GM23338 (cell line): ENCODE data around the gene HARS2. TPM values are rescaled to one million over a fixed set of nuclear protein-coding genes. Genes with fewer than 3 reads are reported as not detected.

Source experiments
- ATAC-seq: fragments of 200-7000 bp; cut with Tn5 transposase; 3 replicates; pipeline ENCODE4 v1.9.1; 2020
- DNase-seq: peaks from one replicate; pipeline ENCODE4 v3.0.0-alpha.2; 2015; ENCODE audit warnings: low spot score
- H2AFZ ChIP-seq: fragments of 200-600 bp; sonication (generic); 2 replicates; pipeline ENCODE4 v1.8.0; 2016; ENCODE audit warnings: antibody characterized with exemption, mild to moderate bottlenecking, moderate library complexity
- H3F3A ChIP-seq: fragments of 200-600 bp; sonication (generic); replicated peaks from 2 replicates; pipeline ENCODE4 v1.8.0; 2017; ENCODE audit warnings: antibody characterized with exemption, mixed run types, low read depth
- H3K27ac ChIP-seq: fragments of 200-600 bp; sonication (generic); 2 replicates; pipeline ENCODE4 v1.6.1; 2016; ENCODE audit warnings: low read depth
- H3K27me3 ChIP-seq: fragments of 200-600 bp; sonication (generic); 2 replicates; pipeline ENCODE4 v1.8.0; 2016; ENCODE audit warnings: mild to moderate bottlenecking, mixed run types, moderate library complexity; ENCODE audit not compliant: insufficient read depth
- H3K36me3 ChIP-seq: fragments of 200-600 bp; sonication (generic); 2 replicates; pipeline ENCODE4 v1.8.0; 2016; ENCODE audit warnings: mild to moderate bottlenecking; ENCODE audit not compliant: insufficient read depth
- H3K4me1 ChIP-seq: fragments of 200-600 bp; sonication (generic); 2 replicates; pipeline ENCODE4 v1.8.0; 2016; ENCODE audit warnings: mild to moderate bottlenecking, moderate library complexity; ENCODE audit not compliant: insufficient read depth
- H3K4me2 ChIP-seq: fragments of 200-600 bp; sonication (generic); 2 replicates; pipeline ENCODE4 v1.7.1; 2017; ENCODE audit warnings: mixed run types
- H3K4me3 ChIP-seq: fragments of 200-600 bp; sonication (generic); 2 replicates; pipeline ENCODE4 v1.6.1; 2016; ENCODE audit warnings: mixed run types
- H3K79me2 ChIP-seq: fragments of 200-600 bp; sonication (generic); replicated peaks from 2 replicates; pipeline ENCODE4 v1.8.0; 2017; ENCODE audit warnings: mild to moderate bottlenecking; ENCODE audit not compliant: insufficient read depth
- H3K9me2 ChIP-seq: fragments of 200-600 bp; sonication (generic); 2 replicates; pipeline ENCODE4 v1.8.0; 2017; ENCODE audit not compliant: insufficient read depth
- H4K20me1 ChIP-seq: fragments of 200-600 bp; sonication (generic); replicated peaks from 2 replicates; pipeline ENCODE4 v1.8.0; 2017; ENCODE audit warnings: mild to moderate bottlenecking; ENCODE audit not compliant: insufficient read depth
- H3K27ac Mint-ChIP-seq: 2 replicates; pipeline ENCODE4 v1.8.0; 2020; ENCODE audit warnings: inconsistent platforms, mild to moderate bottlenecking, moderate library complexity, mixed read lengths
- H3K27me3 Mint-ChIP-seq: 3 replicates; pipeline ENCODE4 v1.8.0; 2022; ENCODE audit warnings: low read depth, mild to moderate bottlenecking, moderate library complexity, mixed read lengths, inconsistent platforms; ENCODE audit not compliant: insufficient read depth, poor library complexity
- H3K36me3 Mint-ChIP-seq: 3 replicates; pipeline ENCODE4 v1.8.0; 2021; ENCODE audit warnings: low read depth, mild to moderate bottlenecking, inconsistent platforms, moderate library complexity, mixed read lengths
- H3K4me1 Mint-ChIP-seq: 3 replicates; pipeline ENCODE4 v1.8.0; 2020; ENCODE audit warnings: mild to moderate bottlenecking, inconsistent platforms, mixed read lengths
- H3K4me3 Mint-ChIP-seq: 3 replicates; pipeline ENCODE4 v1.8.0; 2021; ENCODE audit warnings: moderate library complexity, mild to moderate bottlenecking, inconsistent platforms, mixed read lengths
- H3K9me3 Mint-ChIP-seq: 3 replicates; pipeline ENCODE4 v1.8.0; 2020; ENCODE audit warnings: moderate library complexity, mild to moderate bottlenecking, inconsistent platforms, mixed read lengths
- ZNF114 ChIP-seq: fragments of 250-450 bp; sonication (Bioruptor Pico); IDR thresholded peaks from 2 replicates; pipeline ENCODE4 v1.5.0; 2020; ENCODE audit warnings: mild to moderate bottlenecking, moderate library complexity
- microRNA-seq: library from miRNA; unstranded; fragments of <30 nt; microRNA quantifications from one replicate; pipeline ENCODE4, GENCODE V29; 2017
- polyA plus RNA-seq: library from polyadenylated mRNA; unstranded; fragments of >200 nt; fragmentation: Nextera tagmentation; extraction: Ambion mirVana; gene quantifications from 2 replicates; pipeline ENCODE4 v1.2.1, GENCODE V29; 2016
- small RNA-seq: library from RNA; depleted of rRNA; stranded (forward); fragments of <200 nt; gene quantifications from one replicate; pipeline ENCODE3, GENCODE V24; 2014; ENCODE audit warnings: low replicate concordance
- total RNA-seq: library from RNA; depleted of rRNA; stranded (reverse); fragments of >200 nt; shearing (Covaris generic); gene quantifications from 2 replicates; pipeline ENCODE4 v1.2.3, GENCODE V29; 2014; rRNA removed
- TF ChIP-seq, protein P1 (sequence below): IDR thresholded peaks from 2 replicates; pipeline ENCODE4 v1.6.1; 2016; ENCODE audit warnings: antibody characterized with exemption

The HARS2 gene
- total and polyA plus RNA-seq, 2 experiments from 2014 or later, result 14.4 to 21.6 TPM

DNA sequence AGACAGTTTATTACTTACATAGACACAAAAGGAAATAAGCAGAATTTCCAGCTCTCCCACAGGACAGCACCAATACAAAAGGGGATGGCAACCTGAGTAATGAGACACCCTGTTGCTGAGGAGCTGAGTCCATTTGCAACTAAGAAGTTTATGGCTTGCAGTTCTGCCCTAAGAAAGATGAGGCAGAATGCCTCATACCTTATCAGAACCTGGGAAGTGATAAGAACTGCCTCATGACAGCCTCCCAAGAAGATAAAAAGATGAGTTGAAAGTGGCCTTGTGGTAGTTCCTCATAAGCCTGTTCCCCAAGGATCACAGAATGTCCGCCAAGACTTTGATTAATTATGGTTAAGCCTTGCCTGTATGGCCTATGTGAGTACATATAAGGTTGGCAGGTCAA, 50.7 kb downstream of the HARS2 start:
- TF ChIP-seq, protein P1, sequence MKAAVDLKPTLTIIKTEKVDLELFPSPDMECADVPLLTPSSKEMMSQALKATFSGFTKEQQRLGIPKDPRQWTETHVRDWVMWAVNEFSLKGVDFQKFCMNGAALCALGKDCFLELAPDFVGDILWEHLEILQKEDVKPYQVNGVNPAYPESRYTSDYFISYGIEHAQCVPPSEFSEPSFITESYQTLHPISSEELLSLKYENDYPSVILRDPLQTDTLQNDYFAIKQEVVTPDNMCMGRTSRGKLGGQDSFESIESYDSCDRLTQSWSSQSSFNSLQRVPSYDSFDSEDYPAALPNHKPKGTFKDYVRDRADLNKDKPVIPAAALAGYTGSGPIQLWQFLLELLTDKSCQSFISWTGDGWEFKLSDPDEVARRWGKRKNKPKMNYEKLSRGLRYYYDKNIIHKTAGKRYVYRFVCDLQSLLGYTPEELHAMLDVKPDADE, result no peak
- no peak for TF ChIP-seq ZNF114 (CRISPR knock-in tag)
- no peak overlapping the region for H3K4me3 ChIP-seq
- Mint-ChIP-seq H3K4me3 (no peak overlapping the region), H3K27ac (no peak overlapping the region), H3K9me3 (peaks cover 51% of the 10 kb centered on the region), H3K4me1 (no peaks in the 10 kb centered on the region), H3K36me3 (peaks cover under 1% of the 10 kb centered on the region; the same call in 1 of the 3 replicates), H3K27me3 (no peaks in the 10 kb centered on the region)
- H3K27me3 ChIP-seq, result no peaks in the 10 kb centered on the region
- H4K20me1 ChIP-seq, result no peaks in the 10 kb centered on the region
- H3K36me3 ChIP-seq, result no peaks in the 10 kb centered on the region
- H3K4me2 ChIP-seq, result no peak overlapping the region
- ATAC-seq, result no peak
- no peak for DNase-seq
- no peaks in the 10 kb centered on the region for H3K79me2 ChIP-seq
- H2AFZ ChIP-seq, result no peak overlapping the region
- no peak overlapping the region for H3K27ac ChIP-seq
- H3F3A ChIP-seq, result no peaks in the 10 kb centered on the region
- H3K9me2 ChIP-seq, result peaks cover 4% of the 10 kb centered on the region; the same call in 1 of the 2 replicates
- H3K4me1 ChIP-seq, result no peaks in the 10 kb centered on the region

Small RNA genes within 50 kb of the gene (microRNA-seq; reads per million reads assigned to microRNA genes)
- gene MIR3655, result not detected

Small RNA genes within 50 kb of the gene (small RNA-seq; reads per million reads assigned to genes)
- gene VTRNA1-1, result 28.8 reads per million, percentile 98 among the genes with 10 or more reads in this experiment
- gene VTRNA1-2, result 1.7 reads per million, percentile 77 among the genes with 10 or more reads in this experiment
- 3.6 reads per million, percentile 90 among the genes with 10 or more reads in this experiment for gene VTRNA1-3

Other genes with a start within 250 kb of the HARS2 start
- 2.4 TPM in 1 of 2 replicates, not detected in the other for gene EIF4EBP3, start 143.8 kb upstream of the HARS2 start, total RNA-seq
- 20.2 and 21.5 TPM in 2 replicates for gene EIF4EBP3, start 143.8 kb upstream of the HARS2 start, polyA plus RNA-seq
- 29.7 and 38.4 TPM in 2 replicates for gene SRA1, start 134.0 kb upstream of the HARS2 start, total RNA-seq
- 67.2 and 74.7 TPM in 2 replicates for gene SRA1, start 134.0 kb upstream of the HARS2 start, polyA plus RNA-seq
- gene APBB3, start 126.9 kb upstream of the HARS2 start, total RNA-seq, result 10.2 and 15.4 TPM in 2 replicates
- gene APBB3, start 126.9 kb upstream of the HARS2 start, polyA plus RNA-seq, result 7.7 and 9.0 TPM in 2 replicates
- 34.4 and 39.1 TPM in 2 replicates for gene SLC35A4, start 126.6 kb upstream of the HARS2 start, total RNA-seq
- 17.7 and 19.0 TPM in 2 replicates for gene SLC35A4, start 126.6 kb upstream of the HARS2 start, polyA plus RNA-seq
- gene CD14, start 58.3 kb upstream of the HARS2 start, total RNA-seq, result not detected in 2 replicates
- gene CD14, start 58.3 kb upstream of the HARS2 start, polyA plus RNA-seq, result 0.17 TPM in 1 of 2 replicates, not detected in the other
- 19.9 and 37.4 TPM in 2 replicates for gene TMCO6, start 52.0 kb upstream of the HARS2 start, total RNA-seq
- gene TMCO6, start 52.0 kb upstream of the HARS2 start, polyA plus RNA-seq, result 18.7 and 19.0 TPM in 2 replicates
- gene NDUFA2, start 43.8 kb upstream of the HARS2 start, total RNA-seq, result 48.8 and 55.7 TPM in 2 replicates
- gene NDUFA2, start 43.8 kb upstream of the HARS2 start, polyA plus RNA-seq, result 292 and 317 TPM in 2 replicates
- gene IK, start 43.6 kb upstream of the HARS2 start, total RNA-seq, result 58.9 and 77.3 TPM in 2 replicates
- gene IK, start 43.6 kb upstream of the HARS2 start, polyA plus RNA-seq, result 116 and 128 TPM in 2 replicates
- 18.0 and 22.7 TPM in 2 replicates for gene WDR55, start 26.6 kb upstream of the HARS2 start, total RNA-seq
- gene WDR55, start 26.6 kb upstream of the HARS2 start, polyA plus RNA-seq, result 9.3 and 9.6 TPM in 2 replicates
- 15.5 and 22.0 TPM in 2 replicates for gene DND1, start 17.9 kb upstream of the HARS2 start, total RNA-seq
- 7.3 and 8.1 TPM in 2 replicates for gene DND1, start 17.9 kb upstream of the HARS2 start, polyA plus RNA-seq
- 57.8 and 58.8 TPM in 2 replicates for gene HARS1, start 85 bp upstream of the HARS2 start, total RNA-seq
- gene HARS1, start 85 bp upstream of the HARS2 start, polyA plus RNA-seq, result 48.6 and 51.6 TPM in 2 replicates
- 26.4 and 35.6 TPM in 2 replicates for gene ZMAT2, start 9.0 kb downstream of the HARS2 start, total RNA-seq
- 45.1 and 50.6 TPM in 2 replicates for gene ZMAT2, start 9.0 kb downstream of the HARS2 start, polyA plus RNA-seq
- 1.6 and 3.2 TPM in 2 replicates for gene PCDHA1, start 94.7 kb downstream of the HARS2 start, total RNA-seq
- gene PCDHA1, start 94.7 kb downstream of the HARS2 start, polyA plus RNA-seq, result 0.52 and 0.81 TPM in 2 replicates
- gene PCDHA2, start 103.4 kb downstream of the HARS2 start, total RNA-seq, result 2.2 and 2.4 TPM in 2 replicates
- 0.99 and 1.3 TPM in 2 replicates for gene PCDHA2, start 103.4 kb downstream of the HARS2 start, polyA plus RNA-seq
- gene PCDHA3, start 109.6 kb downstream of the HARS2 start, total RNA-seq, result 4.0 TPM in 2 replicates
- gene PCDHA3, start 109.6 kb downstream of the HARS2 start, polyA plus RNA-seq, result 0.87 and 1.2 TPM in 2 replicates
- gene PCDHA4, start 115.6 kb downstream of the HARS2 start, total RNA-seq, result 9.6 and 12.5 TPM in 2 replicates
- gene PCDHA4, start 115.6 kb downstream of the HARS2 start, polyA plus RNA-seq, result 1.6 and 1.8 TPM in 2 replicates
- 1.4 and 3.1 TPM in 2 replicates for gene PCDHA5, start 130.2 kb downstream of the HARS2 start, total RNA-seq
- gene PCDHA5, start 130.2 kb downstream of the HARS2 start, polyA plus RNA-seq, result 0.61 and 0.86 TPM in 2 replicates
- gene PCDHA6, start 136.5 kb downstream of the HARS2 start, total RNA-seq, result 4.6 and 5.2 TPM in 2 replicates
- gene PCDHA6, start 136.5 kb downstream of the HARS2 start, polyA plus RNA-seq, result 2.0 and 2.1 TPM in 2 replicates
- gene PCDHA7, start 142.8 kb downstream of the HARS2 start, total RNA-seq, result 6.9 and 8.7 TPM in 2 replicates
- 1.3 and 1.7 TPM in 2 replicates for gene PCDHA7, start 142.8 kb downstream of the HARS2 start, polyA plus RNA-seq
- gene PCDHA8, start 149.7 kb downstream of the HARS2 start, total RNA-seq, result 1.4 and 3.1 TPM in 2 replicates
- gene PCDHA8, start 149.7 kb downstream of the HARS2 start, polyA plus RNA-seq, result 0.56 and 0.86 TPM in 2 replicates
- gene PCDHA9, start 156.9 kb downstream of the HARS2 start, total RNA-seq, result 3.2 and 3.3 TPM in 2 replicates
- 1.1 and 1.6 TPM in 2 replicates for gene PCDHA9, start 156.9 kb downstream of the HARS2 start, polyA plus RNA-seq
- gene PCDHA10, start 164.4 kb downstream of the HARS2 start, total RNA-seq, result 11.6 and 12.2 TPM in 2 replicates
- 3.9 and 4.1 TPM in 2 replicates for gene PCDHA10, start 164.4 kb downstream of the HARS2 start, polyA plus RNA-seq
- gene PCDHA11, start 177.5 kb downstream of the HARS2 start, total RNA-seq, result 22.9 and 26.5 TPM in 2 replicates
- gene PCDHA11, start 177.5 kb downstream of the HARS2 start, polyA plus RNA-seq, result 8.5 and 11.6 TPM in 2 replicates
- gene PCDHA12, start 183.9 kb downstream of the HARS2 start, total RNA-seq, result 12.7 and 17.7 TPM in 2 replicates
- 5.1 and 5.6 TPM in 2 replicates for gene PCDHA12, start 183.9 kb downstream of the HARS2 start, polyA plus RNA-seq
- gene PCDHA13, start 190.7 kb downstream of the HARS2 start, total RNA-seq, result 4.3 and 9.8 TPM in 2 replicates
- gene PCDHA13, start 190.7 kb downstream of the HARS2 start, polyA plus RNA-seq, result 0.59 and 1.2 TPM in 2 replicates
- 9.9 and 12.1 TPM in 2 replicates for gene PCDHAC1, start 234.8 kb downstream of the HARS2 start, total RNA-seq
- 0.50 and 0.53 TPM in 2 replicates for gene PCDHAC1, start 234.8 kb downstream of the HARS2 start, polyA plus RNA-seq